HG02759 (cell line): Measurements from ENCODE around the gene MTX2.
"Not testable (repeated sequence)": the region's sequence is repeated elsewhere in the genome, so short reads cannot be mapped to it uniquely, and the experiment has no call there.

ENCODE experiments used
- ATAC-seq: cut with Tn5 transposase; IDR thresholded peaks from one replicate; pipeline ENCODE4 v1.9.1; 2021; ENCODE audit warnings: mild to moderate bottlenecking, moderate library complexity; ENCODE audit not compliant: unreplicated experiment

Gene MTX2

DNA sequence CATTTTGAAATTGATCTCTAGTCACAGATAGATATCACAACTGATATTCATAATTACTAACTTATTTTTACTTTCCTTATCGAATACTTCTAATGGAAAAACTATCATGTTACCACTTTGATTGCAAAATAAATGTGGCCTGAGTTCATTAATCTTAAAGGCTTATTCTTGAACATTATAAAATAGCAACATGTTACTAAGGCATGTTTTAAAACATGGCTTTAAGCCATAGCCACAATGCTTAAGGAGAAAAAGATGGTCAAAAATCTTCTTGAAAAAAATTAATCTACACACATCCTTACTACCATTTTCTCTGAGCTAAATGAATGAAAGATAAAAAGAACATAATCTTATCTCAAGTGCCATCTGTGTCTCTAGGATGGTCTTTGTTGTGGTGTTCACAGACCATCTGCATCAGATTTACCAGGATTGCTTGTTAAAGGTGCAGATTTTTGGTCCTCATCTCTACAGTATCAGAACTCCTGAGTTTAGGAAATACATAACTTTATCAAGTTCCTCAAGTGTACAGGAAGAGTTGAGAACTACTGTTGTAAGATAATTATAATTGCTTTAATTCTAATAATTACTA, 15.3 kb downstream of the MTX2 start:
- no peak for ATAC-seq

DNA sequence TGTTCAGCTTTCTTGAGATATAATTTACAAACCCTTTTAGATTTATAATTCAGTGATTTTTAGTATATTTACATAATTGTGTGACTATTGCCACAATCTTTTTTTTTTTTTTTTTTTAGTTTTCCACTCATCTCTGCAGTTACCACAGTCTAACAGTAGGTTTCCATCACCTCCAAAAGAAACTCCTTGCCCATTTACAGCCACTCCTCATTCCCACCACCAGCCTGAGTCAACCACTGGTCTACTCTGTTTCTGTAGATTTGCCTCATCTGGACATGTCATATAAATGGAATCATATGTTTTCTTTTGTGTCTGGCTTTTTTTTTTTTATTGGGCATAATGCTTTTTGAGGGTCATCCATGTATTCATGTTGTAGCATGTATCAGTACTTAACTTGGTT, 16.1 kb downstream of the MTX2 start:
- no peak for ATAC-seq

DNA sequence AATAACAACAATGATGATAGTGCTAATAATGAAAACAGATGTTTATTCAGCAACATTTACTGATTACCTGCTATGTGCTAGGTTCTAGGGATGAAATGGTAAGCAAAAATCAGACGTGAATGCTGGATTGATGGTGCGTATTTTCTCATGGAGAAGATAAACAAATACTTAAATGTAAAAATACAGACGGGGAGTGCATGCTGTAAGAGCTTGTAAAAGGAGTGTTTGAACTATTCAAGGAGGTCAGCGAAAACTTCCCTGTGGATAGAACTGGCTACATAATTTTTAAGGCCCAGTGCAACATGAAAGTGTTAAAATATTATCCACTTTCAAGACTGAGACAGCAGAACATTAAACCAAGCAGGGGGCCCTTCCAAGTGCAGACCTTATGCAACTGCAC, 22.1 kb downstream of the MTX2 start:
- no peak for ATAC-seq

DNA sequence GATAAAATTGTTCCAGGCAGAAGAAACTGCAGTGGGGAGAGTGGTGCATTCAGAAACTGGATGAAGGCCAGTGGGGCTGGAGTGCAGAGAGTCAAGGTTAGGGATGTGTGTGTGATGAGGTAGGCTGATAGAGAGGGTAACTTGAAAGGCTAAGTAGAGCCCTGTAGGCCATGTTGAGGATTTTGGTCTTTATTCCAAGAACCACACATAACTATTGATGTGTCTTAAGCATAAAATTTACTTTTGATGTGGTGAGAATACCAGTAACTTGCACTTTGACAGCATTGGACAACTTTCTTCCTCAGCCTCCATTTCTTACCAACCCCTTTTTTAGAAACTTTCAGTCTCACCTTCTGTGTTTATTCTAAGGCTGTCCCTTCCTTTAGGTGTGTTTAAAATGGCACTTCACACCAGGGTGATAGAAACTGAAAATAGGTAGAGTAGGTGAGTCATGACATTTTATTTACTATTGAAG, 22.6 kb downstream of the MTX2 start:
- ATAC-seq = peak; percentile 85

DNA sequence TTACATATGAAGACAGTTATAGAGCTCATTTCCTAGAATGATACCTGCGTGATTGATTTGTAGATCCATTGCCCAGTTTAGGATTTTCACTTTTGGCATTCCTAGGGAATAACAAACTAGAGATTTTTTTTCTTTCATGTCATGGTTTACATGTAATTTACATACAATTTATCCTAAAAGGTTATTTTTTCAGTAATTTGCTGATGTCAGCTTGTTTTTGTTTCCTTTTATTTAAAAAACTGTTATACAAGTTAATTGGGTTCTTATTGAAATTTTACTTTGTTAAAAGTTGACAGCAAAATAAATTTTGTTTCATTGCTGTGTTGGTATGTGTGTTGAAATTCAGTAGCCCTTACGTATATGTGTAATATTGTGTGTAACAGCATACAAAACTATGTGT, 23.4 kb downstream of the MTX2 start:
- no peak for ATAC-seq

DNA sequence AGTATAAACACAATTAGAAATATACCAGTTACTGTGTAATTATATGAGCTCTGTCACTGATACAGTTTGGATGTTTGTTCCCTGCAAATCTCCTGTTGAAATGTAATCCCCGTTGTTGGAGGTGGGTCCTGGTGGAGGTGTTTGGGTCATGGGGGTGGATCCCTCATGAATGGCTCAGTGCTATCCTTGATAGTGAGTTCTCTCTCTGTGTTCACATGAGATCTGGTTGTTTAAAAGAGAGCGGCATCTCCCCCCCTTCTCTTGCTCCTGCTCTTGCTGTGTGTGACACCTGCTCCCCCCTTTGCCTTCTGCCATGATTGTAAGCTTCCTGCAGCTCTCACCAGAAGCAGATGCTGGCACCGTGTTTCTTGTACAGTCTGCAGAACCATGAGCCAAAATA, 24.1 kb downstream of the MTX2 start:
- ATAC-seq = no peak

DNA sequence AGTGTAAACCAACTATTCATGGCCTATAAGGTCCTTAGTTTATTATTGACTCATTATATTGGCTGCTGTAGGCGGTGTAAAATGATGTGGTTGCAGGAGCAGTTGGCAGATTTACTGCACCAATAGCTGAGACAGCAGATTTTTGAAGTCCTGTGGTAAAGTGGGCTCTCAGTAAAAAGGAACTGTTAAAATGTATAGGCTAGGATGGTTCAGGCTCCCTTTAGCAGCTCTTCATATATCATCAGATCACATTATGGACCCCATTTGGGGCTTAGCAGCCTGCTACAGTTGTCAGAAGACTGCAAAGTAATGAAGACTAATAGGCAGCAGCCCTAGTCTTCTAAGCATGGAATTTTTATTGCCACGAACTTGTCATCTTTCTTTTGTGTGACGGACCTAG, 27.8 kb downstream of the MTX2 start:
- no peak for ATAC-seq

DNA sequence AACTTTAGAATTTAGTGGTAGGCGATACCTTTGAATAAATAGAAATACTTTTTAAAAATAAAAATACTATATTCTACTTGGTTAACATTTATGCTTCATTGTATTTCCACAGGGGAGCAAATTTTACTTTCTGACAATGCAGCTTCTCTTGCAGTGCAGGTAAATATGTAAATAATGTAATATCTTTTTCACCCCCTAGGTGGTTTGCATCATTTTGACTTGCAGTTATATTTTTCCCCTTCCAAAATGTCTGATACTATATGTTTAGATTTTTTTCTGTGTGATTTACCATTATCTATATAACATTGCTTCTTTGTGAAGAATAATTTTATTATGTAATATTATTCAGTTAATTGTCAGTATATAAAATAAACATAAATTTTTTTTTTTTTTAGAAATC, 28.5 kb downstream of the MTX2 start:
- ATAC-seq = no peak

DNA sequence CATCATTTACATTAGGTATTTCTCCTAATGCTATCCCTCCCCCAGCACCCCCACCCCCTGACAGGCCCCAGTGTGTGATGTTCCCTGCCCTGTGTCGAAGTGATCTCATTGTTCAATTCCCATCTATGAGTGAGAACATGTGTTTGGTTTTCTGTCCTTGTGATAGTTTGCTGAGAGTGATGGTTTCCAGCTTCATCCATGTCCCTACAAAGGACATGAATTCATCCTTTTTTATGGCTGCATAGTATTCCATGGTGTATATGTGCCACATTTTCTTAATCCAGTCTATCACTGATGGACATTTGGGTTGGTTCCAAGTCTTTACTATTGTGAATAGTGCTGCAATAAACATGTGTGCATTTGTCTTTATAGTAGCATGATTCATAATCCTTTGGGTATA, 36.8 kb downstream of the MTX2 start:
- ATAC-seq = not testable (repeated sequence)

DNA sequence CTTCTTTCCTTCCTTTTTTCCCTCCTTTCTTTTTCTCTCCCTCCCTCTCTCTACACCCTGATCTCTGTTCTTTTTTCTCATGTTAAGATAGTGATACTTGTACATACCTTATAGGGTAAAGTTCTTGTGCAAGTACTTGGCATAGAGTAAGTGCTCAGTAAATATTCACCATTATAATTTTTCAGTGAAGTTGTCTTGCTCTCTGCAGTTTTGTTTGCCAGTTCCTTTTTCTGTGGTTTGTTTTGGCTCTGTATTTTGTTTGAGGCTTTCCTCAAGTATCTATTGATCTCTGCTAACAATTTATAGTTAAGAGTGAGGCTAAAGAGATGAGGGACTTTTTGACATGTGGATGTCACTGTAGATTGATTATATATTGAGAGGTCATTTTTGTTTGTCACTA, 48.0 kb downstream of the MTX2 start:
- ATAC-seq = no peak

DNA sequence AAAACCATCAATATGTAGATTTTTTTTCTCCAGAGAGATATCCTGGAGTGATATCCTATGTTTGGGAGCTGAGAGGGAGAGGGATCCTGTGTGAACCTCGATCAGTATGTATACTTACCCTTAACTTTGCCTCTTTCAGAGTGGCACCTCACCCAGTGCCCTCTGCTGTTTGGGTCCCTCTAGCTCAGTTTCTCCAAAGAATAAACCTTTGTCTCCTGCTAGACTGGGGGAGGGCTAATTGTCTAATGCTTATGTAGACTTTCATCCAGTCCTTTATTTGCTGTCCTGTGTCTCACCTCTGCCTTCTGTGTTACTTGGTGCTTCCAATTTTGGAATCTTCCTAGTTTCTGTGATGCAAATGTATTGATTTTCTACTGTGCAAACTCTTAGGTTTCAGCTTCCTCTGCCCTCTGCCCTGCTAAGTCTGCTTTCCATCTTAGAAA, 48.4 kb downstream of the MTX2 start:
- no peak for ATAC-seq

DNA sequence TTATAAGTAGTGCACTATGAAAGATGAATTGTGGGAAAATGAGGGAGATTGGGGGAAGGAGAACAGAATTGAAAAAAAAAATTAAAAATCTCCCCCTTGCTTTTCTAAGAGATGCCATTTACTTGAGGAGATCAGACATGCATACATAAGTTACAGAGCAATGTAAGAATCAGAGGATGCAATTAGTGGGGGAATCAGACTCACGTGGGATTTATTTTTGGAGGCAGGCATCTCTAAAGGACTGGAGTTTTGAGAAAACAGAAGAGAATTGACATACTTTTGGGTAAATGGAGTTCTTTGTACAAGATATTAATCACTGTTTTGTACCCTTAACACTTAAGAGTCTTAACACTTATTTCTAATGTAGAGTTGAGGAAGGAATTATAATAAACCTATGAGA, 52.7 kb downstream of the MTX2 start:
- no peak for ATAC-seq

DNA sequence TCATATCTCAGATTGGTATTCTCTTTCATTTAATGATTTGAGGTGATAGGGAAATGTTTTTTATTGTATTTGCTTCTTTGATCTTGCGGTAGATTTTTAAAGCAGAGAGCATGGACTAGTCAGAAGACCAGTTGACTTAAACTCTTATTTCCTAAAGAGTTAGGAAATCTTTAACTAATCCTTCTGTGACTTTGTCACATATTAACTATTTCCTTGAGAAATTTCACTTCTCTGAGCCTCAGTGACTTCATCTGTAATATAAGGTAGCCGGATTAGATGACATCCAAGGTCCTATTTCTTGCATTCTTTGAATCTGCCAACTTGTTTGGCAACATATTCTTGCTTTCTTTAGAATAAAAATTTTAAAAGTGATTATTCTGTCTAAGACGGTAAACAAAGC, 55.6 kb downstream of the MTX2 start:
- no peak for ATAC-seq

DNA sequence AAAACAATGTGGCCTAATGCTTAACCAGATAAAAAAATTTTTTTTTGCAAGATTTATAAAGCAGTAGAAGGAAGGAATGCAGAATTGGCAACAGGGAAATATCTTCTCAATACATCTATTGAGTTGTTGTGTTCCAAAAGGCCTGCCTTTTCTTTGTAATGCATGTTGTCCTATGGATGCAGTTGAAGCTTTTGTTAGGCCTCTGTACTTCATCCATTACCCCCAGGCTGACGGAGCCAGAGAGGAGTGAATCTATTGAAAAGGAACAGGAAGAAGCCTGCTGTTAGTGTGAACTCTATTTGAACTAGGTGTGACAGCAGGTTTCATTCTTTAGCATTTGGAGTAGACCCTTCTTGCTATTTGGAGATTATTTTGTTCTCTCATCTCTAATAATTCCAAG, 56.5 kb downstream of the MTX2 start:
- ATAC-seq = no peak

DNA sequence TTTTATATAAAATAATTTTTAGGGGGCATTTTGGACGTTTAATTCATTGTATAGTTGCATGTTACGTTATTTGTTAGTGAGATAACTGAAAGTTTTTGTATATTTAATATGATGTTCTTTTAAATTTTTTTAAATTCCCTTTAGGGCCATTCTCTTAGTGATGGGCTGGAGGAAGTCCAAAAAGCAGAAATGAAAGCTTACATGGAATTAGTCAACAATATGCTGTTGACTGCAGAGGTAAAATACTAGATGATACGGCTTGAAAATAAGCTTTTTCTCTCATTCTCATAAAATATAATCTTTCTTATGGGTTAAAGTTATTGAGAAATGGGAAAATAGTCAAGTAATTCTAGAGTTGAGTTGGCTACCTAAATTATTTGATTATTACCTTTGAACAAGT, 58.9 kb downstream of the MTX2 start:
- ATAC-seq = no peak

DNA sequence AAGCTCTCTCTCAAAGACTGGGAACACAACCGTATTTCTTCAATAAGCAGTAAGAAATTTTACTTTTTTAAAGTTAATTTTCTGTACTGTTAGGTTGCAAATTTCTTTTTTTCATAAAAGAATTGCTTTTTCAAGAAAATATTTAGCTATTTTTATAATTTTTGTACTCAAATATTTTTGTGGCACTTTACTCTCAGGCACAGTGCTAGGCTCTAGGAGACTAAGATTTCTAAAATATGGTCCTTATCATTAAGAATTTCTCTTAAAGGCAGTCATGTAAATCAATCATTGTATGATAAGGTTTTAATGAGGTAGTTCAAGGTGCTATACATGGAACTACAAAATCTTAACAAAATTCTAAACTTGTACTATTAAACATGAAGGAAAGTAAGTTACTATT, 61.4 kb downstream of the MTX2 start:
- no peak for ATAC-seq

DNA sequence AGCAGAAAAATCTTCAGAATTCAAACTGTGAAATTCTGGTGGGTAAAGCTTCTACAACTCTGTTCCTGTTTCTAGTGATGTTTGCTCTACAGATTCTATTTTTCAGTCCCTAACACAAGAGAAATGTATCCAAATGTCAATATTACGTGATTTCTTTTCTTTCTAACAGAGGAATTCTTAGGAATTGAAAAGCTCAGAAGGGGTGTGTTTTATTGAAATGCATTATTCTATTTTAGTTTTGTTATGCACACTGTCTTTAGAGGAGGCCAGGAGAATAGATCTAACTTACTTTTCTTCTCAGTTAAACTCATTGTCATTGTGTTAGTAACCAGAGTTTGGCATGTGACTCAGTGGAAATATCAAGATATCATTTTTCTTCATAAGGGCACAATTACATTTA, 62.4 kb downstream of the MTX2 start:
- no peak for ATAC-seq

DNA sequence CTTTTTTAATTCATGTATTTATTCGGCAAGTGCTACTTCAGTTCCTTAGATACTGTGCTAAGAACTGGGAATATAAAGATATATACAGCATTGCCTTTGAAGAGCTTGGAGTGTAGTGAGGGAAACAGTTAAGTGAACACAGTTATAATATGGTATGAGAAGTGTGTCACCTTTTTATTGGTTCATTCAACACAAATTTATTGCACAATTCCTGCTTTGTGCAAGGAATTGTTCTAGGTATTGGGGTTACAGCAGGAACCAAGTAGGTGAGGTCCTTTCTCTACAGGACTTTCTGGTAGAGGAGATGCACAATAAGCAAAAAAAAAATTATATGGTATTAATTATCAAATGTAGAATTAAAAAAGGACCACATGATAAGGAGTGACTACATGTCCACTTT, 65.5 kb downstream of the MTX2 start:
- no peak for ATAC-seq

DNA sequence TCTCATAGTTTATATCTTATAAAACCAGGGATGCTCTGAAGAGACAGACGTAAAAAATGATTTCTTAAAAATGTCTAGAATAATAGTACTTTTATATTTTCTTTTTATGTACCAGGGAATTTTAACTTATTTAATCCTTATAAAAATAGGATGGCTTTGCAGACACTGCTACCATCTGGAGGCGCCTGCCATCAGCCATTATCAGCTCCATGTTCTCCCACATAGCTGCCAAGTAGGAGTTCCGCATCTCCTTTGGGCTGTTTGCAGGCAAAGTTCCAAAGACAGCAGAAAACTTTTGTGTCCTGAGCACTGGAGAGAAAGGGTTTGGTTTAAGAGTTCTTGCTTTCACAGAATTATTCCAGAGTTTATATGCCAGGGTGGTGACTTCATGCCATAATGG, 69.2 kb downstream of the MTX2 start:
- ATAC-seq = no peak

DNA sequence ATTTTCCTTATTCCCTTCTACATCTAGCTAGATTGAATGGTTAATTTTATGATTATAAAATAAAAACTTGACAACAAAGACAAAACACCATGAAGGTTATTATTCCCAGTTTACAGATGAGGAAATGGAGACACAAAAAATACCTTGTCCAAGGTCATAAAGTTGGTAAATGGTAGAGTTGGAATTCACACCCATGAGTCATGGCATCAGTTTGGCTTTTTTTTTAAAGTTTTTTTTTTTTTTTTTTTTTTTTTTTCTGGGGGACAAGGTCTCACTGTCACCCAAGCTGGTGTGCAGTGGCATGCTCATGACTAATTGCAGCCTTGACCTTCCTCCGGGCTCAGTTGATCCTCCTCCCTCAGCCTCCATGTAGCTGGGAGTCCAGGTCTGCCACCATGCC, 70.0 kb downstream of the MTX2 start:
- ATAC-seq = no peak

DNA sequence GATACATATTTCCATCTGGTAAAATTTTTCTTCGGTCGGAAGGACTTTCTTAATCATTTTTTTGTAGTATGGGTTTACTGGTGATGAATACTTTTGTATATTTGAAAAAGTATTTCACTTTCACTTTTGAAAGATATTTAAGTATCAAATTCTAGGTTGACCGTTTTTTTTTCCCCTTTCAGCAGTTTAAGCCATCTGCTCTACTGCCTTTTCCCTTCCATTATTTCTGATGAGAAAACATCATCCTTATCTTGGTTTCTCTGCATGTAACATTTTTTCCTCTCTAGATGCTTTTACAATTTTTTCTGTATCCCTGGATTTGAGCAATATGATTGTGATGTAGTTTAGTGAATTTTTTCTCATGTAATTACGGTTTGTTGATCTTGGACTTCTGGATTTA, 87.0 kb downstream of the MTX2 start:
- ATAC-seq = no peak

DNA sequence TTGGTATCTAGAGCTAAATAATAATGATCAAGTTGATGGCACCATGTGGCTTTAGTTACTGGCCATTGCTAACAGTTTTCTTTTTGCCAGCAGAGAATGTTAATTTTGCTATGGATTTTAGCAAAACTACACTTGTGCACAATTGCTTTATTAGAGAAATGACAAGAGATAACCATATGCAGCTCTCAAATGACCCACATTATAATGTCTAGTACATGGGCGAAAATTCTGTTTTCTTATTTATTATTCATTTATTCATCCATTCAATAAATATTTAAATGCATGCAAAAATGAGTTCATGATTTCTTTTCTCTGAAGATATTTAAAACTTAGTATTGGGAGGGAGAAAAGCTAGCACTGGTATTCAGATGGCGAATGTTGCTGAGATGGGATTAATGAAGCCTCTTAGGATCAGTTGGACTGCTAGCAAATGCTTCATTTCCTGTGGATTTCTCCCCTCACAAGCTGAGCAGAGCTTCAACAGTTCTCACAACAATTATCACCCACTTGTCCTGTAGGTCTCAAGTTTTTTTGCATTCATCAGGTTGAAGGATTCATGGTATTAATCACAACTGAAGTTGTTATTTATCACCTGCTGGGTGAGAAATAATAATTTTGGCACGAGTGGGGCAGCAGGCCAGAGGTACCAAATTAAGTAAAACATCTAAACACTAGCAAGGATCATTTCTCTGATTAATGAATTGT, 95.2 kb downstream of the MTX2 start:
- ATAC-seq = no peak

DNA sequence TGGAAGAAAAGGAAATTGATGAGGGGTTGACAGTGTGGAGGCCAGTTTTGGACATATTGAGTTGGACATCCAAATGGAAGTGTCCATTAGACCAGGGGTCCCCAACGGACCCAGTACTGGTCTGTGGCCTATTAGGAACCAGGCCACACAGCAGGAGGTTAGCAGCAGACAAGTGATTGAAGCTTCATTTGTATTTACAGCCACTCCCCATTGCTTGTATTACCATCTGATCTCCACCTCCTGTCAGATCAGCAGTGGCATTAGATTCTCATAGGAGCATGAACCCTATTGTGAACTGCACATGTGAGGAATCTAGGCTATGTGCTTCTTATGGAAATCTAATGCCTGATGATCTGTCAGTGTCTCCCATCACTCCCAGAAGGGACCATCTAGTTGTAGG, 99.1 kb downstream of the MTX2 start:
- no peak for ATAC-seq
